Keratinocyte (primary cell): Measurements from ENCODE around the gene HBA2. TPM values are rescaled to one million over a fixed set of nuclear protein-coding genes. Genes with fewer than 3 reads are reported as not detected.

ENCODE experiments used
- DNase-seq: peaks from one replicate; pipeline ENCODE4 v3.0.0-alpha.2; 2011; ENCODE audit warnings: low read depth, missing footprints, low spot score
- FAIRE-seq: peaks from 2 replicates; lab custom pipeline; 2011; peaks lifted over from hg19 to GRCh38; lab: Jason Lieb, UNC
- H2AFZ ChIP-seq: 2 replicates; pipeline ENCODE4 v1.6.0; 2012; ENCODE audit warnings: low read length, control low read depth, inconsistent platforms; ENCODE audit not compliant: control insufficient read depth
- H3K27ac ChIP-seq: 2 replicates; pipeline ENCODE4 v1.5.1; 2011; ENCODE audit warnings: low read length; ENCODE audit not compliant: control insufficient read depth, insufficient read depth
- H3K27me3 ChIP-seq: 3 replicates; pipeline ENCODE4 v1.6.0; 2011; ENCODE audit warnings: low read length; ENCODE audit not compliant: control insufficient read depth, insufficient read depth; ENCODE audit errors: extremely low read depth
- H3K36me3 ChIP-seq, 2 experiments: 2 replicates in 1 of 2; 3 replicates in 1 of 2; pipeline ENCODE4 v1.5.1; 2011; ENCODE audit warnings: low read length in 2 of 2, mild to moderate bottlenecking in 1 of 2; ENCODE audit not compliant: control insufficient read depth in 2 of 2, insufficient read depth in 2 of 2; ENCODE audit errors: extremely low read depth in 1 of 2
- H3K4me1 ChIP-seq: 3 replicates; pipeline ENCODE4 v1.5.1; 2011; ENCODE audit warnings: low read length; ENCODE audit not compliant: control insufficient read depth, insufficient read depth; ENCODE audit errors: extremely low read depth
- H3K4me2 ChIP-seq: 3 replicates; pipeline ENCODE4 v1.6.0; 2011; ENCODE audit warnings: low read depth, low read length; ENCODE audit not compliant: control insufficient read depth, insufficient read depth; ENCODE audit errors: extremely low read depth
- H3K4me3 ChIP-seq, 3 experiments: fragments of 200-600 bp in 1 of 3; sonication (generic) in 1 of 3; 2 replicates in 2 of 3; 3 replicates in 1 of 3; pipeline ENCODE4 v1.5.1; 2011 to 2016; ENCODE audit warnings: low read length in 3 of 3, mild to moderate bottlenecking in 3 of 3, control low read depth in 2 of 3, inconsistent platforms in 1 of 3, low read depth in 1 of 3, mixed read lengths in 1 of 3, mixed run types in 1 of 3, moderate library complexity in 1 of 3; ENCODE audit not compliant: control insufficient read depth in 2 of 3, insufficient read depth in 2 of 3; ENCODE audit errors: extremely low read depth in 1 of 3
- H3K79me2 ChIP-seq: 2 replicates; pipeline ENCODE4 v1.6.0; 2012; ENCODE audit warnings: low read length; ENCODE audit not compliant: control insufficient read depth, insufficient read depth
- H3K9ac ChIP-seq: 3 replicates; pipeline ENCODE4 v1.6.0; 2011; ENCODE audit warnings: low read length; ENCODE audit not compliant: control insufficient read depth, insufficient read depth; ENCODE audit errors: extremely low read depth
- H3K9me1 ChIP-seq: 3 replicates; pipeline ENCODE4 v1.6.0; 2011; ENCODE audit warnings: low read length; ENCODE audit not compliant: control insufficient read depth, insufficient read depth; ENCODE audit errors: extremely low read depth
- H3K9me3 ChIP-seq: 2 replicates; pipeline ENCODE4 v1.5.1; 2012; ENCODE audit warnings: low read depth, low read length; ENCODE audit not compliant: control insufficient read depth
- H4K20me1 ChIP-seq: 3 replicates; pipeline ENCODE4 v1.6.0; 2011; ENCODE audit warnings: low read length; ENCODE audit not compliant: control insufficient read depth, insufficient read depth; ENCODE audit errors: extremely low read depth
- EZH2 ChIP-seq: IDR thresholded peaks from one replicate; pipeline ENCODE4 v1.6.1; 2012; ENCODE audit warnings: inconsistent platforms, mild to moderate bottlenecking, low read length, moderate library complexity
- dilution Hi-C: fragments of 300-500 bp; cut with MboI; formaldehyde crosslinking; loops from one replicate; pipeline ENCODE4 v1.7.0; 2020; ENCODE audit warnings: low sequenced_read_pairs; ENCODE audit not compliant: extremely low pct_ligation_motif_present
- polyA plus RNA-seq, 5 experiments: library from polyadenylated mRNA; depleted of rRNA in 3 of 5; stranded (reverse) in 3 of 5; stranded (forward) in 1 of 5; unstranded in 1 of 5; fragments of >200 nt; gene quantifications; 1 replicate in 1 of 5; 2 replicates in 3 of 5; 3 replicates in 1 of 5; pipeline versions ENCODE4 v1.2.1 to v1.2.3, GENCODE V29; 2011 to 2012; ENCODE audit warnings: missing spikeins in 2 of 5, low read depth in 1 of 5, low replicate concordance in 1 of 5
- TF ChIP-seq, protein P1 (sequence below), 3 experiments: IDR thresholded peaks in 1 of 3; conservative IDR thresholded peaks in 1 of 3; optimal IDR thresholded peaks in 1 of 3; 2 replicates in 2 of 3; 3 replicates in 1 of 3; pipeline versions ENCODE3 to v1.5.1; 2011; ENCODE audit warnings: low read length in 3 of 3, mild to moderate bottlenecking in 3 of 3, moderate library complexity in 2 of 3, control low read depth in 1 of 3, inconsistent platforms in 1 of 3; ENCODE audit not compliant: insufficient read depth in 2 of 3; ENCODE audit errors: extremely low read depth in 1 of 3

The HBA2 gene
- polyA plus RNA-seq, 1 donor (not counting 4 experiments of a cell fraction or from before 2014, with no cell fraction given) = not detected

DNA sequence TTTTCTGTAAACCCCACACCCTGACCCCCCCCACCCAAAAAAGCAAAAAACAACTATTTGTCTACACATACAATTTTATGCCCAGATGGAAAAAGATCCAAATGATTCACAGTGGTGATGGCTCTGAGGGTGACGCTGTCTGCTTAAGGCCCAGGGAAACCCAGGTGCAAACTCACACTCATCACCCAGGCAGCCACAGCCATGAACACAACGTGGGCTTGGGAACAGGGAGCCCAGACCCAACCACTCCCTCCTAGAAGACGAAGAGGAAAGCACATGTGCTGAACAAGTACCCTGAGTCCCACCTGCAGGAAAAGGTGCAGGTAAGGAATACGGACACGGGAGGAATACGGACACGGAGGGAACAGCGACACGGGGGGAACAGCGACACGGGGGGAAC, 13.0 kb downstream of the HBA2 start:
- H3K9me1 ChIP-seq = no peaks in the 10 kb centered on the region
- no peaks in the 10 kb centered on the region for H3K79me2 ChIP-seq
- TF ChIP-seq, protein P1, sequence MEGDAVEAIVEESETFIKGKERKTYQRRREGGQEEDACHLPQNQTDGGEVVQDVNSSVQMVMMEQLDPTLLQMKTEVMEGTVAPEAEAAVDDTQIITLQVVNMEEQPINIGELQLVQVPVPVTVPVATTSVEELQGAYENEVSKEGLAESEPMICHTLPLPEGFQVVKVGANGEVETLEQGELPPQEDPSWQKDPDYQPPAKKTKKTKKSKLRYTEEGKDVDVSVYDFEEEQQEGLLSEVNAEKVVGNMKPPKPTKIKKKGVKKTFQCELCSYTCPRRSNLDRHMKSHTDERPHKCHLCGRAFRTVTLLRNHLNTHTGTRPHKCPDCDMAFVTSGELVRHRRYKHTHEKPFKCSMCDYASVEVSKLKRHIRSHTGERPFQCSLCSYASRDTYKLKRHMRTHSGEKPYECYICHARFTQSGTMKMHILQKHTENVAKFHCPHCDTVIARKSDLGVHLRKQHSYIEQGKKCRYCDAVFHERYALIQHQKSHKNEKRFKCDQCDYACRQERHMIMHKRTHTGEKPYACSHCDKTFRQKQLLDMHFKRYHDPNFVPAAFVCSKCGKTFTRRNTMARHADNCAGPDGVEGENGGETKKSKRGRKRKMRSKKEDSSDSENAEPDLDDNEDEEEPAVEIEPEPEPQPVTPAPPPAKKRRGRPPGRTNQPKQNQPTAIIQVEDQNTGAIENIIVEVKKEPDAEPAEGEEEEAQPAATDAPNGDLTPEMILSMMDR (optimal IDR thresholded peaks at IDR 0.05 in 1 of 3, IDR thresholded peaks at IDR 0.05 in 1 of 3, conservative IDR thresholded peaks at IDR 0.05 in 1 of 3; ENCODE audit: extremely low read depth in 1 of 3, insufficient read depth in 2 of 3, low read length in 3 of 3) = no peak
- no peak for TF ChIP-seq EZH2
- no peak overlapping the region for H2AFZ ChIP-seq
- no peak for DNase-seq
- no peak overlapping the region for H3K4me3 ChIP-seq
- H3K4me2 ChIP-seq = no peak overlapping the region
- H3K27me3 ChIP-seq = peaks cover 6% of the 10 kb centered on the region
- FAIRE-seq = no peak
- no peaks in the 10 kb centered on the region for H4K20me1 ChIP-seq
- peaks cover 6% of the 10 kb centered on the region for H3K4me1 ChIP-seq
- no peak overlapping the region for H3K27ac ChIP-seq
- H3K9me3 ChIP-seq = no peaks in the 10 kb centered on the region
- no peak overlapping the region for H3K9ac ChIP-seq
- peaks cover 20 to 21% of the 10 kb centered on the region in 2 experiments for H3K36me3 ChIP-seq
- dilution Hi-C loops = no loop called here

DNA sequence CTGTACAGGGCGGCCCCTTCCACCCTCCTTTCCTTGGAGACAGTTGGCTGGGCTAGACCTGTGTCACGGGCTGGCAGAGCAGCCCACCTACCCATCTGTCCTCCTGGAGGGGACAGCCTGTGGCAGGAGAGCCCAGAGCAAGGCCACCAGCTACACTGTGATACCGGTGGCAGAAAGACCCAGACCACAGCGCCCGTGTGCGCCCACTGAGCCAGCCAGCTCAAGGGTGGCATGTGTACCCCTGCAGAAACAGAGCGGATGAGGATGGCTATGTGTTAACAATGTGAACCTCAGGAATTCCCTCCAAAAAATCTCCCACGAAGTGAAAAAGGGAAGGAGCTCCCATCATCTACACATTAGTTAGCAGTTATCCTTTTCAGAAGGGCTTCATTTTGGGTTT, 14.7 kb downstream of the HBA2 start:
- FAIRE-seq = no peak
- dilution Hi-C loops = no loop called here
- no peak for DNase-seq

More for the DNA sequence above, 14.7 kb downstream of the HBA2 start:
- Histone ChIP-seq H3K27ac (no peak overlapping the region), H2AFZ (no peak overlapping the region), H3K4me1 (no peaks in the 10 kb centered on the region), H3K4me3 (no peak overlapping the region), H3K9me1 (no peaks in the 10 kb centered on the region), H3K79me2 (no peaks in the 10 kb centered on the region), H3K9ac (no peak overlapping the region), H4K20me1 (peaks cover 6% of the 10 kb centered on the region), H3K36me3 (peaks cover 28 to 29% of the 10 kb centered on the region in 2 experiments), H3K9me3 (no peaks in the 10 kb centered on the region), H3K27me3 (no peaks in the 10 kb centered on the region), H3K4me2 (no peak overlapping the region)
- TF ChIP-seq EZH2 = no peak
- TF ChIP-seq, protein P1 (optimal IDR thresholded peaks at IDR 0.05 in 1 of 3, IDR thresholded peaks at IDR 0.05 in 1 of 3, conservative IDR thresholded peaks at IDR 0.05 in 1 of 3; ENCODE audit: extremely low read depth in 1 of 3, insufficient read depth in 2 of 3, low read length in 3 of 3) = no peak
